ENCODE measurements around the gene CDKN2A. TPM values are rescaled to one million over a fixed set of nuclear protein-coding genes. Genes with fewer than 3 reads are reported as not detected.

Gene CDKN2A
- total and polyA plus RNA-seq, 8 donors, result 0.73 to 47.3 (median 2.5) TPM; not detected in 4

DNA sequence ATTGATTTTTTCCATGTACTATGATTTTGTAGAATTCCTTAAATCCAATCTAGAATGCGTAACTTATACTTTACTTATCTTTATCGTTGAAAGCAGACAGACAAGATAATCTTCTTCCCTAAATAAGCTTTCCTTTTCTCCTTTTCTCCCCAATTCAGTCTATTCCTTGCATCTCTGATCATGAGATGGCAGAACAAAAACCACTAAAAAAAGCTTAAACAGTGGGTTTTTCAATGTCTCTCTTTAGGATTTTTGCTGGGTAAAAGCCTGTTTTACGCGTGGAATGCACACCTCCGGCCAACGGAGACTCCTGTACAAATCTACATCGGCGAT lies 14.2 kb upstream of the CDKN2A start:
- 3 to 7% (median 4%) methylated on average over 8 of the region's 8 CpGs for WGBS, 5 donors
- H3K4me1 ChIP-seq, result peaks cover 10 to 33% (median 25%) of the 10 kb centered on the region in 4 donors
- no peaks in the 10 kb centered on the region for H3K36me3 ChIP-seq
- peak overlapping the region; percentile 78 to 92 (median 88) for H3K27ac ChIP-seq
- no peaks in the 10 kb centered on the region for H3K9me3 ChIP-seq
- H3K27me3 ChIP-seq, result peaks cover 12 to 81% (median 19%) of the 10 kb centered on the region in 3 donors
- intact Hi-C loops (cut with DNase I; ENCODE audit: low total_unique reads), result loop anchor here (10.0 kb wide), 1 partner anchor 194 kb away; no protein-coding TSS in a partner anchor
- TF ChIP-seq EP300 (IDR thresholded peaks at IDR 0.05) (no peak), POLR2A (IDR thresholded peaks at IDR 0.05) (no peak), POLR2AphosphoS5 (IDR thresholded peaks at IDR 0.05) (no peak)
- TF ChIP-seq, protein P1, sequence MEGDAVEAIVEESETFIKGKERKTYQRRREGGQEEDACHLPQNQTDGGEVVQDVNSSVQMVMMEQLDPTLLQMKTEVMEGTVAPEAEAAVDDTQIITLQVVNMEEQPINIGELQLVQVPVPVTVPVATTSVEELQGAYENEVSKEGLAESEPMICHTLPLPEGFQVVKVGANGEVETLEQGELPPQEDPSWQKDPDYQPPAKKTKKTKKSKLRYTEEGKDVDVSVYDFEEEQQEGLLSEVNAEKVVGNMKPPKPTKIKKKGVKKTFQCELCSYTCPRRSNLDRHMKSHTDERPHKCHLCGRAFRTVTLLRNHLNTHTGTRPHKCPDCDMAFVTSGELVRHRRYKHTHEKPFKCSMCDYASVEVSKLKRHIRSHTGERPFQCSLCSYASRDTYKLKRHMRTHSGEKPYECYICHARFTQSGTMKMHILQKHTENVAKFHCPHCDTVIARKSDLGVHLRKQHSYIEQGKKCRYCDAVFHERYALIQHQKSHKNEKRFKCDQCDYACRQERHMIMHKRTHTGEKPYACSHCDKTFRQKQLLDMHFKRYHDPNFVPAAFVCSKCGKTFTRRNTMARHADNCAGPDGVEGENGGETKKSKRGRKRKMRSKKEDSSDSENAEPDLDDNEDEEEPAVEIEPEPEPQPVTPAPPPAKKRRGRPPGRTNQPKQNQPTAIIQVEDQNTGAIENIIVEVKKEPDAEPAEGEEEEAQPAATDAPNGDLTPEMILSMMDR (IDR thresholded peaks at IDR 0.05), result no peak
- no peak for DNase-seq
- H3K4me3 ChIP-seq, result peak overlapping the region; percentile 51 to 85 (median 75)

DNA sequence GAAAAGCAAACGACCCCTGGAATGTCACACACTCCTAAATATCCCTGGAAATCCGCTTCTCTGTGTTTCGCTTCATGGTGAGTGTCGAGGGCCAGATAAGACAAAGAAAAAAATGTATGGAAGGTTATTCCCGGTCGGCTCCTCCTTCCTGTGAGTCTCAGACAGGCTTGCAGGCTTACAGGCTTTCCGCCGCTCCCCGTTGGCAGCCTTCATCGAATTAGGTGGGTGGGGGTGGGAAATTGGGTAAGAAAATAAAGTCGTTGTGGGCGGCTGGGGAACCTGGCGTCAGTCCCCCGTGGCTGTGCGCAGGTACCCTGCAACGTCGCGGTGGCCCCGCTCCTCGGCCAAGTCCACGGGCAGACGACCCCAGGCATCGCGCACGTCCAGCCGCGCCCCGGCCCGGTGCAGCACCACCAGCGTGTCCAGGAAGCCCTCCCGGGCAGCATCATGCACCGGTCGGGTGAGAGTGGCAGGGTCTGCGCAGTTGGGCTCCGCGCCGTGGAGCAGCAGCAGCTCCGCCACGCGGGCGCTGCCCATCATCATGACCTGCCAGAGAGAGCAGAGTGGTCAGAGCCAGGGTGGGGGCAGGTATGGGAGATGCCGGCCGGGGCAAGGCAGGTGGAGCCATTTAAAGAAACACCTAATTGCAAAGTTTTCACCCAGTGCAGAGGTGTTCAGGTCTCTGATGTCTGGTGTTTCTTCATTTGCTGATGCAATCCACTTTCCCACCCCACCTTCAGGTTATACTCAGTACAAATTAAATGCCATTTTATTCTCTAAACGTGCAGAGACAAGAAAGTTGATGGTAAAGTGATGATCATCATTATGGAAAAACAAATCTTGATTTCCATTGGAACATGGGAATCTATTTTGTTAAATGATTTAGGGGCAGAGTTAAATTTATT lies 11.8 kb upstream of the CDKN2A start:
- H3K4me3 ChIP-seq, result peak overlapping the region in 1 of 4 donors; percentile 13
- no peak overlapping the region for H3K27ac ChIP-seq
- H3K4me1 ChIP-seq, result peaks cover 10 to 32% (median 25%) of the 10 kb centered on the region in 4 donors
- no peaks in the 10 kb centered on the region for H3K9me3 ChIP-seq
- 16 to 46% (median 21%) methylated on average over 27 to 44 of the region's 44 CpGs for WGBS, 5 donors
- intact Hi-C loops (cut with DNase I; ENCODE audit: low total_unique reads), result loop anchor here (10.0 kb wide), 1 partner anchor 191 kb away; no protein-coding TSS in a partner anchor
- DNase-seq, result peak in 1 of 2 donors; percentile 17
- H3K36me3 ChIP-seq, result no peaks in the 10 kb centered on the region
- no peak for TF ChIP-seq POLR2AphosphoS5 (IDR thresholded peaks at IDR 0.05)
- H3K27me3 ChIP-seq, result peaks cover 12 to 84% (median 19%) of the 10 kb centered on the region in 3 donors

DNA sequence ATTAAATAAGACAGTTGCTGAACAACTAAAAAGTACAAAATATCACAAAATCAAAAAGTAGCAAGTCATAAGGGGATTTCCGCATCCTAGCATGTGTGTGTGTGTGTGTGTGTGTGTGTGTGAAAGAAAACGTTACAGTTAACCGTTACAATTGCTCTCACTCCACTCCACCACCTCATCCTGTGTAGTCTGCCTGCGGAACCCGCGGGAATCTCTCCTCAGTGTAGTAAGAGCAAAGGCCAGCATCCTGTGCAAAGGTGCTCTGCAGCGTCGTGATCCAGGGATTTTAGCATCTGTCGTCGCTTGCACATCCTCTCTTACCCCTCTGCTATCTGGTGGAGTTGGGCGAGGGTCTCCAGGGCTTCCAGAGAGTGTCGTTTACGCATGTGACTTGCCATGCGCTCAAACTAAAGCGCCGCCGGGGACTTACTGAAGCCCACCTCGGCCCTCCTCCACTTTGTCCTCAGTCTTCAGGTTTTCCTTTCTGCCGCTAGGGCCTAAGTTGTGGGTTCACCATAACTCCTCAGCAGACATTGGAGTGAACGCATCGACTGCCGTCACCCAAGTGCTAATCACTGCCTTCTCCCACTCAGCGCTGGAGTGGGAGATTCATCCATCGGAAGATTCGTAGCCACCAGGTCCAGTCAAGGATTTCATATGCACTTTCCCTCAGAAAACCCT lies 11.0 kb upstream of the CDKN2A start:
- Histone ChIP-seq H3K4me3 (no peak overlapping the region), H3K27ac (no peak overlapping the region), H3K27me3 (peaks cover 12 to 84% (median 19%) of the 10 kb centered on the region in 3 donors), H3K36me3 (no peaks in the 10 kb centered on the region), H3K9me3 (no peaks in the 10 kb centered on the region), H3K4me1 (peaks cover 10 to 30% (median 25%) of the 10 kb centered on the region in 4 donors)
- 23 to 42% (median 33%) methylated on average over 25 of the region's 25 CpGs for WGBS, 5 donors
- DNase-seq, result peak in 1 of 2 donors; percentile 13
- TF ChIP-seq EP300 (IDR thresholded peaks at IDR 0.05), result no peak
- TF ChIP-seq POLR2AphosphoS5 (IDR thresholded peaks at IDR 0.05), result no peak
- TF ChIP-seq, protein P1 (IDR thresholded peaks at IDR 0.05), result no peak
- no peak for TF ChIP-seq POLR2A (IDR thresholded peaks at IDR 0.05)
- intact Hi-C loops (cut with DNase I; ENCODE audit: low total_unique reads), result loop anchor here (10.0 kb wide), 1 partner anchor 190 kb away; no protein-coding TSS in a partner anchor

DNA sequence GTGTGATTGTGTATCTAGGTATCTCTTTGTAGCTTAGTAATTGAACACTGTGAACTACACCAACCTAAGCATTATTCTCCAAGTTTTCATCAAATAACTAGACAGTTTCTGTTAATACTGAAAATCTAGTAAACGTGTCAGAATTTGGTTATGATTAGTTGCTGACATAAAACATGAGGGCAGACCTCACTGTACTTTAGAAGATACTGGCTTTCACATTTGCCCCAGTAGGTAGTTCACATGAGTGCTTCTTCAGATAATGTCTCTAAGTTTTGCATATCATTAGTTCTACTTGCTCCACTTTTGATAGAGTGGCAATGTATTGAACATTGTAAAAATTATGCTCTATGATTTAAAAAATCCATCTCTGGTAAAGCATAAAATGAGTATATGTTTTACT lies 7.8 kb upstream of the CDKN2A start:
- DNase-seq, result no peak
- WGBS, 5 donors, result 22 to 36% (median 28%) methylated on average over 1 of the region's 1 CpG
- H3K4me3 ChIP-seq, result no peak overlapping the region
- H3K27ac ChIP-seq, result no peak overlapping the region
- H3K36me3 ChIP-seq, result no peaks in the 10 kb centered on the region
- peaks cover 0 to 13% (median 7%) of the 10 kb centered on the region in 4 donors for H3K4me1 ChIP-seq
- intact Hi-C loops (cut with DNase I; ENCODE audit: low total_unique reads), result loop anchor here (10.0 kb wide), 1 partner anchor 187 kb away; no protein-coding TSS in a partner anchor
- H3K27me3 ChIP-seq, result peaks cover 12 to 75% (median 19%) of the 10 kb centered on the region in 3 donors
- no peaks in the 10 kb centered on the region for H3K9me3 ChIP-seq
- no peak for TF ChIP-seq POLR2A (IDR thresholded peaks at IDR 0.05)
- TF ChIP-seq EP300 (IDR thresholded peaks at IDR 0.05), result no peak
- TF ChIP-seq, protein P1 (IDR thresholded peaks at IDR 0.05), result no peak
- TF ChIP-seq POLR2AphosphoS5 (IDR thresholded peaks at IDR 0.05), result no peak
